HG02943 (cell line): ENCODE data around the gene FNBP1L.
"Not testable (repeated sequence)": the region's sequence is repeated elsewhere in the genome, so short reads cannot be mapped to it uniquely, and the experiment has no call there.

Experiments used
- ATAC-seq: cut with Tn5 transposase; IDR thresholded peaks from one replicate; pipeline ENCODE4 v1.9.1; 2021; ENCODE audit warnings: mild to moderate bottlenecking, low read depth, moderate library complexity; ENCODE audit not compliant: unreplicated experiment

The FNBP1L gene

GRCh38 chr1:93481899-93482298, 34.0 kb downstream of the FNBP1L start:
- not testable (repeated sequence) for ATAC-seq

DNA sequence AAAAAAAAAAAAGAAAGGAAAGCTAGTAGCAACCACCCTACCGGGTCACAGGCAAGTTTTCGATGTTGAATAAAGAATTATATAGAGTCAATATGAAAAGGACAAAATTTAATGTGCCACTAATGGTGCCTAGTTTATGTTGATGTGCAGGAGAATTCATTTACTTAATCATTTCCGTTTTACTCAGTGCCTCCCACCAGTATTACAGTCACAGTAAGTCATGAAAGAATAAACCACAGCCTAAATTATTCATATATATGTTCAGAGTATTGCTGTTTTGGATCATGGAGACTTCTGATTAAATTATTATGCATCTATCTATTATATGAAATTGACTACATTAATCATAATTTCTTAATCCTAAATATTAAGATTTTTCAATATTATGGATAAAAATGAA, 35.3 kb downstream of the FNBP1L start:
- no peak for ATAC-seq

DNA sequence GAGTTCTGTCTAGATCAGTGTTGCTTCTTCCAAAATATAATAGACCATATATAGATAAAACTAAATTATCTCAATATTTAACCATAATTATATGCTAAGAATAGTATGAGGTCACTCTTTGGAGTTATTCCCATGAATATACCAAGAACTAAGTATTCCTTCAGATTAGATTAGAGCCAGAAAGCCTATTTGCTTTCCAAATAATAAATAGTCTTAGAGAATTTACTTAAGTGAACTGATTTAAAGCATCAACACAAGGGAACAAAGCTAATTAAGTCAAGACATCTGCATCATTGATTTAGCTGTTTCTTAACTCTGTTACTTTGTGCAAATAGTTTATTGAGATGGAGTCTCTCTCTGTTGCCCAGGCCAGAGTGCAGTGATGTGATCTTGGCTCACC, 35.7 kb downstream of the FNBP1L start:
- no peak for ATAC-seq

- ATAC-seq, result no peak
These were observed 40.3 kb downstream of the FNBP1L start for GRCh38 chr1:93488207-93488606.

- ATAC-seq, result no peak
These were observed 41.8 kb downstream of the FNBP1L start for GRCh38 chr1:93489756-93490155.

- ATAC-seq, result no peak
These were observed 42.4 kb downstream of the FNBP1L start for GRCh38 chr1:93490357-93490756.

GRCh38 chr1:93495911-93496310, 48.0 kb downstream of the FNBP1L start:
- no peak for ATAC-seq

GRCh38 chr1:93496520-93496919, 48.6 kb downstream of the FNBP1L start:
- no peak for ATAC-seq

GRCh38 chr1:93499075-93499474, 51.2 kb downstream of the FNBP1L start:
- no peak for ATAC-seq

- ATAC-seq, result no peak
These were observed 51.6 kb downstream of the FNBP1L start for GRCh38 chr1:93499533-93499932.

DNA sequence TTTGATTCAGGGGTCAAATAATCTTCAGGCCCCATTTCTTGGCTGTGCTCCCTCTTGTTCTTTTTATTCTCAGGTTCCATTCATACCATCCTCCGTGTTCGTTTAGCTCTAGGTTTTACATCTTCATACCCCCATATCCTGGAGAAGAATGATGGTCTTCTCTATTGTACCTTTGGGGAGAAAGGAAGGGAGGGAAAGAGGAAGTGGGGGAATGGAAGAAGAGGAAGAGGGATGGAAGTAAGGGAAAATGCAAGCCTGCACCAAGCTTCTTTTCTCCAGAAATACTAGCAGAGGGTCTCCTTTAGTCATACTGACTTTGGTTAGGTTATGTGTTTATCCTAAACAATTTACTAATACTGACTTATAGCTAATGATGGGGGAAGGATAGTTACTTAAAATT, 52.4 kb downstream of the FNBP1L start:
- ATAC-seq, result no peak

- ATAC-seq, result no peak
These were observed 53.5 kb downstream of the FNBP1L start for GRCh38 chr1:93501399-93501798.

- ATAC-seq, result no peak
These were observed 54.0 kb downstream of the FNBP1L start for GRCh38 chr1:93501829-93502369.

GRCh38 chr1:93502571-93502970, 54.7 kb downstream of the FNBP1L start:
- no peak for ATAC-seq

- no peak for ATAC-seq
These were observed 55.2 kb downstream of the FNBP1L start for GRCh38 chr1:93503163-93503562.

DNA sequence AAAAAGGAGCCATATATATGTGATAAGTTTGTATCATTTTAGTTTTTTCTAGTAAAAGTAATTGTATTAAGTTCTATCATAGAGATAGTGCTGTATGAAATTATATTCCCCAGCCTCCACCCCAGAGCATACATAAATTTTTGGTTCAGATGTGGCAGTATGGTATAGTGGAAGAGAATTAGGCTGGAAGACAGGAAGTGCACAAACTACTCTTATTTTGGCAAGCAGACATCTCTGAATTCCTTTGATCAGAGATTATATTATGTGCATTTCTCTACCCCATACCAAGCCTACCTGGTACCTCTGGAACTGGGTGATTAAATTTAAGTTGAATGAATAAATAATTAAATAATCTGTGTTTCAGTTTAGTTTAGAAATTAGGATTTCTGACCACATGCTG, 55.9 kb downstream of the FNBP1L start:
- ATAC-seq, result no peak

GRCh38 chr1:93504247-93505033, 56.5 kb downstream of the FNBP1L start:
- no peak for ATAC-seq

DNA sequence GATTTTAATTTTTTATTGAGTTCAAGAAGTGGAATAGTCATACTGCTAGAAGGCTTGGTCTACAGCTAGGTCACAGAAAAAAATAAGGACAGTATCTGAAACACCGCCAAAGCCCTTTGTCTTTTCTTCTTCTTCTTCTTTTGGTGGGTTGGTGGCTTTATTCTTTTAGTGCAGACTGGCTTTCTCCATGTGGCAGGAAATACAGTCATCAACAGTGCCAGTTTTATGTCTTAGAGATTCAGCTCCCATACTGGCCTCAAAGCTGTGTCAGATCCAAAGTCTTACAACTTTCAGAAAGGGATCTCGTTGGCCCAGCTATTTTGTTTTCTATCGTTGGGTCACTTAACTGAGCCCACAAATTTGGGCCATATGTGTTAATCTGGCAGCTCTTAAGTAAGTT, 58.2 kb downstream of the FNBP1L start:
- no peak for ATAC-seq

DNA sequence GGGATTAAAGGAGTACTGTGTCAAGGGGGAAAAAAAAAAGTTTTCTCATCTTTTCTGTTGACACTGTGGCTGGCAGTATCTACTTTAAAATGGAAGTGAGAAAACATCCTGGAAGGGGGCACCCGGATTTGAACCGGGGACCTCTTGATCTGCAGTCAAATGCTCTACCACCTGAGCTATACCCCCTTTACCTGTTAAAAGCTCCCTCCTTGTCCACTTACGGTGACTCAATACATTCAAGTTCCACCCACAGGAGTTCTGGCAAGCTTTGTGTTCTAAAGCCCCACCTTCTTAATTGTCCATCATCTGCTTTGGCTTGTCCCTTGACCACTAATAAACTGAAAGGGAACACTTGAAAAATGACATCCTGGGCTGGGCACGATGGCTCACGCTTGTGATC, 68.2 kb downstream of the FNBP1L start:
- no peak for ATAC-seq

- no peak for ATAC-seq
These were observed 70.6 kb downstream of the FNBP1L start for GRCh38 chr1:93518516-93518915.

DNA sequence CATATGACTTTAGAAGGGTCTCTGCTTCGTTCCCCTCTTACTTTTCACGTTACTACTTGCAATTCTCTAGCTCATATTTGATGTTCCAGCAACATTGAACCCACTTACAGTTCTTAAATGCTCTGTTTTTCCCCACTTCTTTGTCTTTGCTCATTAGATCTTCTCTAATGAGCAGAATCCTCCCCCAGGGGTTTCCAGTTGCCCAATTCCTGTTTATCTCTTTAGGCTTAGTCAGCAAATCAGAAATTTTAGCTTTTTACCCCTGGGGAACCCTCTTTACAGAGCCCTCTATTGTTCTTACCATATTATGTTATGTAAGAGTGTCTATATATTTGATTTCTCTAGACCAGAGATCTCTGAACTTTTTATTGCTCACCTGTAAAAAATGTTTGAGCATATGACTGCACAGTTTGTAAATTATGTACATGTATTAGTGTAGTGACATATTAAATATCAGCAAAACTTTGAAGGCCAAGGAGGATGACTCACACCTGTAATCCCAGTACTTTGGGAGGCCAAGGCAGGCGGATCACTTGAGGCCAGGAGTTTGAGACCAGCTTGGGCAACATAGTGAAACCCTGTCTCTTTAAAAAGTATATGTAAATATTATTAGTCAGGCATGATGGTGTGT, 71.4 kb downstream of the FNBP1L start:
- no peak for ATAC-seq

DNA sequence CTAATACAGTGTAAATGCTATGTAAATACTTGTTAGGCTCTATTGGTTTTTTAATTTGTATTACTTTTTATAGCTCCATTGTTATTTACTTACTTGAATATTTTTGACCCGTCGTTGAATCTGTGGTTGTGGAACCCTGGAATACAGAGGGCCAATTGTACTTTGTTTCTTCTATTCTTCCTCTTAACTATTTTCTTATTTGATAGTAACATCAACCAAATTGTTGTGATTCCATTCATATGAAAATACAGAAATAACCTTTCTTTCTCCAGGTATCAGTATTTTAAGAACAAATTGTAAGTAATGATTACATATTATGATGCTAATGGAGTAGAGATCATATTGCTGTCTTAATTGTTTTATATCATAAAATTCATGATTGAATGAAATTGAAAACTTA, 73.7 kb downstream of the FNBP1L start:
- ATAC-seq, result no peak
